Neural progenitor cell (in vitro differentiated cells): ENCODE results near the gene PLA2G5.

ENCODE experiments used
- CTCF ChIP-seq: fragments of 200-600 bp; sonication (generic); IDR thresholded peaks from 2 replicates; pipeline ENCODE4 v1.5.1; 2017; ENCODE audit warnings: antibody characterized with exemption, mild to moderate bottlenecking
- EZH2 ChIP-seq: fragments of 200-600 bp; sonication (generic); IDR thresholded peaks from 2 replicates; pipeline ENCODE4 v1.6.1; 2017; ENCODE audit warnings: antibody characterized with exemption, mild to moderate bottlenecking, moderate library complexity
- EZH2phosphoT487 ChIP-seq: fragments of 200-600 bp; sonication (generic); IDR thresholded peaks from 2 replicates; pipeline ENCODE4 v1.6.1; 2017; ENCODE audit warnings: antibody characterized with exemption

- no peak for TF ChIP-seq CTCF
- no peak for TF ChIP-seq EZH2
- no peak for TF ChIP-seq EZH2phosphoT487
These were observed 42.4 kb downstream of the PLA2G5 start for GRCh38 chr1:20112279-20113000.
